Head of caudate nucleus (tissue), 42 donors: ENCODE results near the gene C1QTNF4.
"Not testable (repeated sequence)": the region's sequence is repeated elsewhere in the genome, so short reads cannot be mapped to it uniquely, and the experiment has no call there.

Experiments used
- DNase-seq, 42 donors: peaks; one replicate each; pipeline versions ENCODE4 v3.0.0 to v3.0.0-alpha.2; 2020 to 2021; ENCODE audit warnings: mixed read lengths in 7 of 42
- intact Hi-C: fragments of 100-400 bp; cut with DNase I; formaldehyde crosslinking; loops from one replicate; pipeline ENCODE4 v1.15.0; 2022

Gene C1QTNF4

DNA sequence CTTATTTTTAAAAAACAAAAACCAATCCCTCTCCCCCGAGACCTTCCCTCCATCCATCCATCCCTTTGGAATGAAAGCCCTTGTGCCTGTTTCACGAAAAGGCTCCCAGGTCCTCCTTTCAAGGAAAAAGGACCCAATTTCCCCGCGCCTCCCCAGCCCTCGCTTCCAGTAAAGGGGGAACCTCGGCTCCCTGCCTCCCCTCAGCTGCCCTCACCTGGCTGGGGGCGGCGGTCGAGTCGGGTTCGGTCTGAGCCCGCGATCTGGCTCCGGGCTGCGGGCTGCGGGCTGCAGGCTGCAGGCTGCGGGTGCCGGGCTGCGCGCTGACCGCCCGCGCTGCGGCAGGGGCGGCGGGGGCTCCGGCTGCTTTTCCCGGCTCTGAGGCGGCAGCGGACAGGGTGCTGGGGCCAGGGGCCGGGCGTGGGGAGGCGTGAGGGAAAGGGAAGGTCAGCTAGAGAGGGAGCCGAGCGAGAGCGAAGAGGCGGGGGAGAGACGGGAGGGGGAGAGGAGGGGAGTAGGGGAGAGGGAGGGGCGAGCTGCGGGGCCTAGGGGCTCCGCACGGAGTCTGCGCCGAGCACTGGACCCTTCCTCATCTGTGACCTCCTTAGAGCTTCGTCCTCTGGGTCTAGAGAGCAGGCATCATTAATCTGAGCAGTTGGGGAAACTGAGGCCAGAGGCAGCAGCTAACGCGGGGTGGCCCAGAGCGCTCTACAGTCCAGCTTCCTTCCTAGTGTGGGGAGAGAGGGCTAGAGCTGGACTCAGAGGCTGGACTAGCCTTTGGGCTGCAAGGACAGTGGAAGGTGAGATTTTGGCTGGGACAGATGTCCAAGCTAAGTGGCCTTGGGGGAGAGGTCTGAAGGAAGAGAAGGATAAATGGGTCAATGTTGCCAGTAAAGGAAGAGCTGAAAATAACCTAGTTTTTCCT lies at the start of gene C1QTNF4:
Gene C1QTNF4, minus strand, starts transcription at position 478 of the 922 bp plus-strand sequence. CDS start 3,601 bp downstream, outside the sequence.
- peak in 1 of 42 donors; percentile 27 for DNase-seq
- intact Hi-C loops, result no loop called here

DNA sequence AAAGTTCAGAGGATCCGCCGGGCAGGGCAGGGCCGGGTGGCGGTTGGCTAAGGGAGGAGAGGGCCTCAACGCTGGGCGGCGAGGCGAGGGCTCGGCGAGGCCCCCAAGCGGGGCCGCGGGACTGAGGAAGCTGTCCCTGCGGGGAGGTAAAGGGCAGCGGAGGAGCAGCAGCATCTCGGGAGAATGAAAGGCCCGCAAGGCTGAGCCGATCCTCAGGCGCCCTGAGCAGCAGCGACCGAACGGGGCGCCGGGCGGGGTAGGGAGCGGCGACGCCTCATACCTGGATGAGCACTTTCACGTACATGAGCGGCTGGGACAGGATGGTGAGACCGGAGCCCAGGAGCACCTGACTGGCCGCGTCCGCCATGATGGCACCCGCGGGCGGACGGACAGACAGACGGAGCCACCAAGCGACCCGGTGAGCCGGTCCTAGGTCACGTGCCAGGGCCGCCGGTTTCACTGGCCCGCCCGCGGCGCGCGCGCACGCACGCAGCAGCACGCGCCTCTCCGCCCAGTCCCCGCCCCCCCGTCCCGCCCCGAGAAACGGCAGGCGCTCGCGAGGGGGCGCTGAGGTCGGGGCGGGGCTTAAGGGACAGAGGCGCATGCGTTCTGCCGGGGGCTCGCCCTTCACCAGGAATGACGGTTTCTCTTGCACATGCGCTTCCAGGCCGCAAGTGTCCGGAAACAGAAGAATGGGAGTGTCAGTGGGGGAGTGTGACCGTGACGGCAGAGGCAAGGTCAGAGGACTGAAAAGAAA lies 48.1 kb upstream of the C1QTNF4 start, which contains the start of gene MTCH2:
Gene MTCH2, minus strand, starts transcription at position 461 of the 757 bp plus-strand sequence. Its CDS starts 94 bp downstream, at position 367.
- peak; percentile 89 to 98 (median 94) for DNase-seq
- intact Hi-C loops, result loop anchor here (5.0 kb wide), 2 partner anchors 125 to 205 kb away; partner anchors contain the start of genes FNBP4 and NUP160

- DNase-seq, result peak in 37 of 42 donors; percentile 12 to 76 (median 47)
- intact Hi-C loops, result loop anchor here (5.0 kb wide), 2 partner anchors 126 to 206 kb away; partner anchors contain the start of genes FNBP4 and NUP160
Measured at GRCh38 chr11:47641600-47642098, 47.4 kb upstream of the C1QTNF4 start.

DNA sequence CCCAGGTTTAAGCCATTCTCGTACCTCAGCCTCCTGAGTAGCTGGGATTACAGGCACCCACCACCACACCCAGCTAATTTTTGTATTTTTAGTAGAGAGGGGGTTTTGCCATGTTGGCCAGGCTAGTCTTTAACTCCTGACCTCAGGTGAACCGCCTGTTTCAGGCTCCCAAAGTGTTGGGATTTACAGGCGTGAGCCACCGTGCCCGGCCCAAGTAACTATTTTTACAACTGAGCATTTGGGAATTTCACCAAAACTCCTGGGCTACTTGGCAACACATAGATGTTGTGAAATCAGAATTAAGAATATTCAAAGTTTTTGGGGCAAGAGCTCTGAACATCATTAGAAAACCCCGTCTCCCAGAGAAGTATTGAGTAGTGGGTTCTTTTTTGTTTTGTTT lies 46.3 kb upstream of the C1QTNF4 start:
- DNase-seq, result peak in 2 of 42 donors; percentile 3 to 27
- intact Hi-C loops, result loop anchor here (5.0 kb wide), 2 partner anchors 127 to 207 kb away; partner anchors contain the start of genes FNBP4 and NUP160

DNA sequence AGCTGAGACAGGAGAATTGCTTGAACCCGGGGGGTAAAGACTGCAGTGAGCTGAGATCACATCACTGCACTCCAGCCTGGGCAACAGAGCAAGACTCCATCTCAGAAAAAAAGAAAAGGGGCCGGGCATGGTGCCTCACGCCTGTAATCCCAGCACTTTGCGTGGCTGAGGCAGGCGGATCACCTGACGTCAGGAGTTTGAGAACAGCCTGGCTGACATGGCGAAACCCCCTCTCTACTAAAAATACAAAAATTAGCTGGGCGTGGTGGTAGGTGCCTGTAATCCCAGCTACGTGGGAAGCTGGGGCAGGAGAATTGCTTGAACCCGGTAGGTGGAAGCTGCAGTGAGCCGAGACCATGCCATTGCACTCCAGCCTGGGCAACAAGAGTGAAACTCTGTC lies 42.1 kb upstream of the C1QTNF4 start:
- intact Hi-C loops, result not testable (repeated sequence)
- DNase-seq, result peak in 31 of 42 donors; percentile 8 to 63 (median 34)

DNA sequence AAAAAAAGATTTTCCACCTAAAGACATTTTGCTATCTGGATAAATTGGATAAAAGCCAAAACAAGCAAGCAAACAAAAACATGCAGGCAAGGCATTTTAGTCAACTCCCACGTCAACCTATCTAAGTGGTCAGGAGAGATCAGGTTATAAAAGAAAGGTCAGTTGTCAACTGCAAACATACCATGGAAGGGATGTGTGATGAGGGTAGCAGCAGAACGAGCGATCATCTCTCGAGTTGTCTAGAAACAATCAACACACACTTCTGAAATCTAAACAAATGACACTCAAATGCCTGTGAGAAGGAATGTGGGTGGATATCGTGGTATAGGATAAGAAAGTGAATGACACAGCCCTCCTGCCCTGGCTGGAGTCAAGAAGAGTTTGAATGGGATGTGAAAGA lies 37.3 kb upstream of the C1QTNF4 start:
- intact Hi-C loops, result no loop called here
- peak in 2 of 42 donors; percentile 0 to 5 for DNase-seq

DNA sequence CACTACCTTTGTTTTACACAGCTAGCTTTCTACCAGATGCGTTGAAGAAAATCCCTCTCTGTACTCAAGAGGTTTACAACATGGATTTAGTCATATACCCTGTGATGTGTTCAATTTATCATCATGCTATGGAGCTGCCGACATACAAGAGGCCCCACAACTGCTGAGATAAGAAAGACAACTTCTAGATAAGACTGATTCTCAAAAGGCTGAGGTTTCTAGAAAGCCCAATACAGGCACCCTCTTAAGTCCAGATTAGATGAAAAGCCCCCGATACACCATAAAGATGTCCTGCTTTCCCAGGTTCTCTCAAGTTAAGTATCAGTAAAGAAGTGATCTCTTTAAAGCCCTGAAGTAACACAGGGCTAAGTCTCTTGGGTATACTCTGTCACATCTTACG lies 33.8 kb upstream of the C1QTNF4 start:
- intact Hi-C loops, result no loop called here
- no peak for DNase-seq

- intact Hi-C loops, result no loop called here
- no peak for DNase-seq
Measured at GRCh38 chr11:47626234-47626633, 32.0 kb upstream of the C1QTNF4 start.

- intact Hi-C loops, result no loop called here
- no peak for DNase-seq
Measured at GRCh38 chr11:47620836-47621378, 26.7 kb upstream of the C1QTNF4 start.

GRCh38 chr11:47617417-47617809 lies 23.2 kb upstream of the C1QTNF4 start:
- intact Hi-C loops, result no loop called here
- peak in 1 of 42 donors; percentile 1 for DNase-seq

DNA sequence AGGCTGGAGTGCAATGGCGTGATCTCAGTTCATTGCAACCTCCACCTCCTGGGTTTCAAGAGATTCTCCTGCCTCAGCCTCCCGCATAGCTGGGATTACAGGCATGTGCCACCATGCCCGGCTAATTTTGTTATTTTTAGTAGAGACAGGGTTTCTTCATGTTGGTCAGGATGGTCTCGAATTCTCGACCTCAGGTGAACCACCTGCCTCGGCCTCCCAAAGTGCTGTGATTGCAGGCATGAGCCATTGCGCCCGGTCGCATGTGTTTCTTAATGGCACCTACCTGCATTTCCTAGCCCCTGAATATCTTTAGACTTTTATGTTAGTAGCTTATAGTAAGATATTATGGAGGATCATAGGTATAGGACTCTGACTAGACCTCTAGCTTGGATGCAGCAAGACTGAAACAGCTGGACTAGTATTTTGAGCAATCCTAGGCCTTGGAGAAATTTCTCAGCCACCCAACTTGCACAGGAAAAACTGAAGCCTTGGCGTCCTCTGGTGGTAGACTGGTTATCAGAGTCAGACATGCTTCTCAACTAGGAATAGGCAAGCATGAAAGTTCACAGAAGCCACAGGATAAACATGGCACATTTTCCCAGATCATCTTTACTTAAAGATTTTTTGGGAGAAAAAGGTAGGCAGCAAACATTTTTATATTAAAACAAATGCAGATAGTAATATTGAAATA lies 22.7 kb upstream of the C1QTNF4 start:
- peak in 36 of 42 donors; percentile 46 to 89 (median 73) for DNase-seq
- intact Hi-C loops, result no loop called here

- DNase-seq, result peak in 19 of 42 donors; percentile 9 to 87 (median 61)
- intact Hi-C loops, result no loop called here
Measured at GRCh38 chr11:47615249-47615648, 21.0 kb upstream of the C1QTNF4 start.

- peak in 5 of 42 donors; percentile 17 to 51 (median 48) for DNase-seq
Measured at GRCh38 chr11:47611348-47611794, 17.2 kb upstream of the C1QTNF4 start.

GRCh38 chr11:47609675-47610074 lies 15.5 kb upstream of the C1QTNF4 start:
- intact Hi-C loops, result no loop called here
- peak in 12 of 42 donors; percentile 11 to 79 (median 53) for DNase-seq

More at GRCh38 chr11:47611348-47611794, 17.2 kb upstream of the C1QTNF4 start:
- intact Hi-C loops, result no loop called here

- intact Hi-C loops, result no loop called here
- DNase-seq, result peak in 6 of 42 donors; percentile 16 to 41 (median 30)
Measured at GRCh38 chr11:47607380-47607779, 13.2 kb upstream of the C1QTNF4 start.

DNA sequence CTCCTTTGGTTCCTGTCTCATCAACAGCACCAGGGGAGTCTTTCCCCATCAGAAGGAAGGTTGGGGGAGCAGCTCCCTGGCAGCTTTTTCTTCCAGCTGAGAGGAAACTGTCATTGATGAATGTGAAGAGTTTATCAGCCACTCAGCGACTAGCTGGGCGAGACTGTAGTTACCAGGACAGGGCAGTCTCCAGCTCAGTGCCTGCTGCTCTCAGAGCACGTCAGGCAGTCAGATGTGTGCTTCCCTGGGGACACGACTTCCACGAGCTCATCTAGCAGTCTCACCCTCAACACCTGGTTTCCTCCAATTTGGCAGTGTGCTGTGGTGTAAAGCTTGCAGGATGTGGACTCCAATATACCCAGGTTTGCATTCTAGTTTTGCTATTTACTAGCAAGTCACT lies 12.5 kb upstream of the C1QTNF4 start:
- intact Hi-C loops, result no loop called here
- peak in 6 of 42 donors; percentile 6 to 39 (median 25) for DNase-seq

DNA sequence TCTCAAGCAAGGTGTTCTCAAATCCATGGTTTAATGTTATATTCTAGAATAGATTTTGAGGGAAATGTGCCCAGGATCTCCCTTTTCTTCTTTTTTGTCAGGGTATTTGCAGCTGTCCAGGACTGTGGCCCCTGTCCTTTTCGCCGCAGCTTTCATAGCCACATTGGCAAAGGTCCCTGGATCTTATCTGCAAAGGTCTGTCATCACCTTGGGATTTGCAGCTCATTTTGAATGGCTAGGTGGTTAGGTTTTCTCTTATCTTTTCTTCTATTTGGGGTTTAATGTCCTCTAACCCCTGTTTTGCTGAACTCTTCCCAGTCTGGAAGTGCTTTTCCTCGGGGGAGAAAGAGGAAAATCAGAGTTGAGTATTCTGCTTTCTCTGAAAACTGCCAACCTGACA lies 11.7 kb upstream of the C1QTNF4 start:
- DNase-seq, result peak in 4 of 42 donors; percentile 2 to 16 (median 14)
- intact Hi-C loops, result no loop called here

DNA sequence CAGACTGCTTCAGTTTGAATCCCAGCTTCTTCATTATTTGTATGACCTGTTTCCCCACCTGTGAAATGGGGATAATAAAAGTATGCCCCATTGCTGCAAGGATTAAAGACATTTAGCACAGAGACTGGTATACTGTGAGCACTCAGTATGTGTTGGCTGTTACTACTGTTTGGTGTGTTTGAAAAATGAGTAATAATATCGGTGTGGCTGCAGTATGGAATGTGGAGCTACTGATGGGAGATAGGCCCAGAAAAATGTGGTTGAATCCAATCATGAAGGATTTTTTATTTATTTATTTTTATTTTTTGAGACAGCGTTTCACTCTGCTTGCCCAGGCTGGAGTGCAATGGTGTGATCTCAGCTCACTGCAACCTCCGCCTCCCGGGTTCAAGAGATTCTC lies 9.1 kb upstream of the C1QTNF4 start:
- no peak for DNase-seq
- intact Hi-C loops, result no loop called here
